GM19468 (cell line): Measurements from ENCODE around the gene KIRREL3.

Experiments used
- ATAC-seq: cut with Tn5 transposase; IDR thresholded peaks from one replicate; pipeline ENCODE4 v1.9.1; 2021; ENCODE audit warnings: mild to moderate bottlenecking, moderate library complexity, moderate number of reproducible peaks; ENCODE audit not compliant: unreplicated experiment; ENCODE audit errors: extremely low read depth

The KIRREL3 gene

GRCh38 chr11:126628450-126628789, 372.1 kb downstream of the KIRREL3 start:
- ATAC-seq, result no peak

- no peak for ATAC-seq
Observed at GRCh38 chr11:126627421-126627820, 373.1 kb downstream of the KIRREL3 start.

GRCh38 chr11:126624506-126624905, 376.1 kb downstream of the KIRREL3 start:
- ATAC-seq, result no peak

- no peak for ATAC-seq
Observed at GRCh38 chr11:126619516-126619915, 381.1 kb downstream of the KIRREL3 start.

GRCh38 chr11:126615845-126616244, 384.7 kb downstream of the KIRREL3 start:
- ATAC-seq, result no peak

- no peak for ATAC-seq
Observed at GRCh38 chr11:126613272-126613671, 387.3 kb downstream of the KIRREL3 start.

- no peak for ATAC-seq
Observed at GRCh38 chr11:126612671-126613070, 387.9 kb downstream of the KIRREL3 start.

GRCh38 chr11:126611438-126611837, 389.1 kb downstream of the KIRREL3 start:
- ATAC-seq, result no peak

- no peak for ATAC-seq
Observed at GRCh38 chr11:126608658-126609057, 391.9 kb downstream of the KIRREL3 start.

GRCh38 chr11:126607776-126608541, 392.6 kb downstream of the KIRREL3 start:
- ATAC-seq, result no peak

- ATAC-seq, result no peak
Observed at GRCh38 chr11:126607374-126607773, 393.2 kb downstream of the KIRREL3 start.

- no peak for ATAC-seq
Observed at GRCh38 chr11:126606484-126606883, 394.1 kb downstream of the KIRREL3 start.

GRCh38 chr11:126604461-126604860, 396.1 kb downstream of the KIRREL3 start:
- no peak for ATAC-seq

- no peak for ATAC-seq
Observed at GRCh38 chr11:126603486-126603885, 397.1 kb downstream of the KIRREL3 start.

GRCh38 chr11:126602993-126603392, 397.6 kb downstream of the KIRREL3 start:
- no peak for ATAC-seq

GRCh38 chr11:126602349-126602940, 398.1 kb downstream of the KIRREL3 start:
- ATAC-seq, result no peak

GRCh38 chr11:126601550-126602215, 398.9 kb downstream of the KIRREL3 start:
- no peak for ATAC-seq

- no peak for ATAC-seq
Observed at GRCh38 chr11:126601136-126601535, 399.4 kb downstream of the KIRREL3 start.

GRCh38 chr11:126599217-126599897, 401.2 kb downstream of the KIRREL3 start:
- ATAC-seq, result no peak

GRCh38 chr11:126598344-126599216, 402.0 kb downstream of the KIRREL3 start:
- no peak for ATAC-seq
